Fibroblast of skin of right biceps (primary cell): ENCODE data around the gene ASPRV1.

ENCODE experiments used
- DNase-seq: peaks from one replicate; pipeline ENCODE4 v3.0.0-alpha.2; 2013

Gene ASPRV1

DNA sequence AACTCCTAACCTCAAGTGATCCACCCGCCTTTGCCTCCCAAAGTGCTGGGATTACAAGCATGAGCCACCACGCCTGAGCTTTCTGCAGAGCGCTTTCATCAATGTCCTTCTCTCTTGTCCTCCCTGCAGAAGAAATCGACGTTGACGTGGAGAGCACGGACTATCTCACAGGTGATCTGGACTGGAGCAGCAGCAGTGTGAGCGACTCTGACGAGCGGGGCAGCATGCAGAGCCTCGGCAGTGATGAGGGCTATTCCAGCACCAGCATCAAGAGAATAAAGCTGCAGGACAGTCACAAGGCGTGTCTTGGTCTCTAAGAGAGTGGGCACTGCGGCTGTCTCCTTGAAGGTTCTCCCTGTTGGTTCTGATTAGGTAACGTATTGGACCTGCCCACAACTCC lies 23.5 kb downstream of the ASPRV1 start:
- DNase-seq, result no peak

- DNase-seq, result peak; percentile 61
Measured at GRCh38 chr2:69936906-69937305, 24.5 kb downstream of the ASPRV1 start.

DNA sequence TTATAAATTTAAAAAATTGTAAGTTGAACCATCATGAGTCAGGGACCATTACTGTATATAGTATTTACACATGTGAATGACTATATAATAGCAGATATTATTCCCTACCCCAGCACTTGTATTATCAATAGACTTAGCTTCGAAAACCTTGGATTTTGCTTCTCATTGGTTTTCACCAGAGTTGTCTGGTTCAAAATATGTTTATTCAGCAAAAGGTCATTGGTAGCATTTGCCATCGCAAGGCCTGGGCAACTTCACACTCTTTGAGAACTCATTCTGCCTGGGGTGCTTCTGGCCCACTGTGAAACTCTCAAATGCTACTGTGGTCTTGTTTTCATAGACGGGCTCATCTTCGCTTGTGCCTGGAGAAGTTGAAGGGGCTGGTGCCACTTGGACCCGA lies 26.4 kb downstream of the ASPRV1 start:
- DNase-seq, result no peak

DNA sequence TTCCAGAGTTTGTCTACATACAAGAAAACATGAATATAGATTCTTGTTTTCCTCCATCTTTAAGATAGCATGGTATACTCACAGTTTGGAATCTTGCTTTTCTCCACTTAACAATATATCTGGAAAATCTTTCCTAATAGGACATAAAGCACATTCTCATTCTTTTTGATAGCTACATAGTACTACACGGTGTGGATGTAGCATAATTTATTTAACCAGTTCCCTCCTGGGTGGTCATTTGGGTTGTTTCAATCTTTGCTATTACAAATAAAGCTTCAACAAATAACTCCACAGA lies 26.9 kb downstream of the ASPRV1 start:
- DNase-seq, result no peak

GRCh38 chr2:69933839-69934613 lies 27.4 kb downstream of the ASPRV1 start:
- peak; percentile 91 for DNase-seq

DNA sequence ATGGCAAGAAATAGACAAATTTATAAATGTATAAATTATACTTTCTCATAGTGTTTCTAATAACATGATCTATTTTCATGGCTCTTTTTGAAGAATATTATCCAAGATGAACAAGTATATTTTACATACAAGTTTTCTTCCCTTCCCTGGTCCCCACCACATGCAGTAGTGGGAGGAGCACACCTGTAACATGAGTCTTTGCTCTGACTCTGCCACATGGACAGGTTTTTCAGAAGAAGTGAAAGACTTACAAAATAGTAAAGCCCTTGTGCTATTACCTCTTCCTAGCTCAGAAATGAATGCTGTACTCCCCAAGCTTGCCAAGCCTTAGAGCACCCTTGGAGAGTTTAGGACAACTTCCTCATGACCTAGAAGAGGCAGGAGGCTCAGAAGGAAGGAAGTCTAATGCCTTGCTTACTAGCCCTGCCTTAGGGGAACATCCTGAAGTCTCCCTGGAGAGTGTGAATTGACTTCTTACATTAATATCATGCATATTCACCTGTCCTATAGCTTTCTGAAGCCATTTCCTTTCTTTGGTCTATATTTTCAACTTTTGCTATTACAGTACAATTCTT lies 28.1 kb downstream of the ASPRV1 start:
- no peak for DNase-seq

- DNase-seq, result no peak
Measured at GRCh38 chr2:69932596-69932922, 28.9 kb downstream of the ASPRV1 start.

DNA sequence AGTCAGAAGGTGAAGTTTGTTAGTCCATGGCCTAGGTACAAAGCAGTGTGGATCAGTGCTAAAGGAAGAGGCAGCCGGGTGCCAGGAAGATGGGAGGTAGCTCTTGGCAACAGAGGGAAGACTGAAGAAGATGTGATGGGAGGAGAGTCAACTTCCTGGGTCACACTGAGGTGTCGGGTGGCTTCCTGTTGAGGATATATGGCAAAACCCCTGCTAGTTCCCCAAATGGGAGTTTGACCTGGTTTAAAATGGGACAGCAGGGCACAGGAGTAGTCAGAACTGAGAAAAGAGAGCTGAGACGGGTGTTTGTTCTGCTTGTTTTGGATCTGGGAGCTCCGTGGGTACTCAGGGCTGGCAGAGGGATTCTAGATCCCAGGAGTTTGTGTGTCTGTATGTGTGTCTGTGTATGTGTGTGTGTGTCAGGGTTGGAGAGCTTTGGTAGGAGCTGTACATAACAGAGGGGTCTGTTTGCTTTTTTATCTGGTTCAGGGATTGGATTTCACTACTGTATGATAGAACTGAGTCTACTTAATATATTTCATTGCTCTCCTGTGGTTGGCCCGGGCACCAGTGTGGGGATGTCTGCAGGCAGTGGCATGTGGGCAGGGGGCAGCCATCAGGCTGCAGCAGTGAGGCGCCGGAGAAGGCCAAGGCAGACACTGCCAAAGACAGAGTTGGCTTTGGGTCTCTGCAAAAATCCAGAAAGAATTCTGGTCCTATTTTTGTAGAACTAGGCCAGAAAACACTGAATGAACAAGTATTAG lies 29.4 kb downstream of the ASPRV1 start:
- no peak for DNase-seq

DNA sequence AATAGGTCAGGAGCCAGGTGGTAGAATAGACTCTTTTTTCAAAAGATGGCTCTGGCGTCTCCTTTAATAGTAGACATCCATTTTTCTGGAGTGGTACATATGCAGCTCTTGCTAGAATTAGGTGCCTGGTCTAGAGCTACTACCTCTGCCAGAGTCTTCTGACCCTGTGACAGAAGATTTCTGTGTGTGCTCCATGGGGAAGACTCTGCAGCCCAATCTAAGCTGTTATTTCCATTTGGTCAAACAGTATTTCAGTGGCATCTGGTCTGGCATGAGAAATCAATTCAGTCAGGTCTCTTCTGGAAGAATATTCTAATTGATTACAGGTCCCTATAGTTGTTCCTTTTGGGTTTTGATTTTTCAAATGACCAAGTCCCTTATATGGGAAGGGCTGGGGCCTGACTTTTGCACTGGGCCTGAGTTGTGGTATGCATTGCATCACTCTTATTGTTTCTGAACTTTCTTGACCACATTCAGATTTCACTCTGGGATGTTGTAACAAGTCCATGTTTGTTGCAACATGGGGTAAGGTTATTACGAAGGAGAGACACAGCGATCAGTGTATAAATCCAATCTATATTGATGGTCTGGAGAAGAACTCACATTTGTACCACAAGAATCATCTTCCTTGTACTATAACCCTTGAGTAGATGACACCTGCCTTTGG lies 34.4 kb downstream of the ASPRV1 start:
- no peak for DNase-seq

DNA sequence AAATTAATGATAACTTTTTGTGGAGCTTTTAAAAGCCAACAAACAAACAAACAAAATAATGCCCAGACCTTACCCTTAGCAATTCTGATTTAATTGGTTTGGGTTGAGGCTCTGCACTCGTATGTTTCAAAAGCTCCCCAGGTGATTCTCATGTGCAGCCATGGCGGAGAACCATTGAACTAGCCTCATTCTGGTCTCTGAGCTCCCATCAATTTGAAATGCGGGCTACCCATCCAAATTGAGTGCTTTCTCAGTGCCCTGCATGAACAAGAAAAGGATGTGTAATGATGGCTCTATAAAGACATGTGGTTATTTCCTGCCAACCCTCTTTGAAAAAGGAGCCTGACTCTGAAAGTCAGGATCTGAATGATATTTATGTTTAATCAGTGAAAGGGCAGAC lies 38.3 kb downstream of the ASPRV1 start:
- no peak for DNase-seq

- DNase-seq, result no peak
Measured at GRCh38 chr2:69918401-69918800, 43.0 kb downstream of the ASPRV1 start.

GRCh38 chr2:69917852-69918251 lies 43.6 kb downstream of the ASPRV1 start:
- DNase-seq, result peak; percentile 76

DNA sequence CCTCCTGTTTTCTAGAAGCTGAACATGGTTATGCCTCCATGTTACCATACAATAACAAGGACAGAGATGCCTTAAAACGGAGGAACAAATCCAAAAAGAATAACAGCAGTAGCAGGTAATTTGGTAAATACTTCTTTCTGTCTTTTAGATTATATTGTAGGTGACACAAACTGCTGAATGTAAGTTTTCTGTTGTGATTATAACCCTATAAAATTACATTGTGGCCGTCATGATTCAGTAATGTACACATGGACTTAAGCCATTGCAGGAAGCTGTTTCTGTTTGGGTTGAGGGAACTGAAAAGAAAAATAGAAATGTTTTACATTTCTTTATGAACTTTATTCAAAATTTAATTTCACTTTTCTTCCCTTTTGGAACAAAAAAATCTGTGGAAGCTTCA lies 45.3 kb downstream of the ASPRV1 start:
- DNase-seq, result no peak

DNA sequence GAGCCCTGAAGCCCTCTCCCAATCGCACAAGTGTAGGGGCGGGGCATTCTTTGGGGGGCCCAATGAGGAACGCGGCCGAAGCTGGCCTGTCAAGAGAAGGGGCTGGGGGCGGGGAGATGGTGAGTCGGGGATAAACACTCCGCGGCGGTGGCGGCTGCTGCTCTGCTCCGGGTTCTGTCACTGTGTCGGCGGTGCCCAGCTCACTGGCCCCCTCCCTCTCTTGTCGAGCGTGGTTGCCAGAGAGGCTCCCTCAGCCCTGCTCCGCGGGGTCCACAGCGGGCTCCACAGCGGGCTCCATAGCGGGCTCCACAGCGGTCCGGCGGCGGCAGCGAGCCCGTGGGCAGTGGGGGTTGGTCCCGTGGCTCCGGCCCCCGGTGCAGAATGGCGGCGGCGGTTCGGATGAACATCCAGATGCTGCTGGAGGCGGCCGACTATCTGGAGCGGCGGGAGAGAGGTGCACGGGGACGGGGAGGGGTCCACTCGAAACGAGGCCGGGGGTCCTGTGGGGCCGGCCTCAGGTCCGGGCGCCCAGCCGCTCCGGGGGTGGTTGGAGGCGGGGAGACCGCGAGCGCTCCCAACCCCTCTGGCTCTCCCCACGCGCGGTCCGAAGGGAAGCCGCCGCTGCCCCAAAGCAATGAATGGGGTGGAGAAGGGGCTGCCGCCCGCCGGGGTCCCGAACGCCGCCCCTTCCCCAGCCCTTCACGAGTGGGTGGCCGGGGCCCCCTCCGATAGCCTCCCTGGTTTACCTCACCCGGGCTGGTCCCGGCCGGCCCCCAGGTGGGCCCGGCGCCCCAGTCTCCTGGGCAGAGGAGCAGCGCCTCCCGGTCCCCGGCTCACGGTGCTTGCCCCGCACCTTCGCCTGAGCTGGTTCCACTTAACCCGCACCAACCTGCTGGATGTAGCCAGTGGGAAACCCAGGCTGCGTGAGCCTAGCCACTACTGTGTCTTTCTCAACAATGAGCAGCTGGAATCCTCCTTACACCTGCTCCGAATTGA lies 46.2 kb downstream of the ASPRV1 start, which contains the start of gene MXD1:
Gene MXD1 (plus strand): TSS at position 160 of the 996 bp plus-strand sequence. CDS start 222 bp downstream, at position 382.
- no peak for DNase-seq

- DNase-seq, result peak; percentile 100
Measured at GRCh38 chr2:69914164-69914949, 47.1 kb downstream of the ASPRV1 start.

- DNase-seq, result peak; percentile 64
Measured at GRCh38 chr2:69911985-69912563, 49.4 kb downstream of the ASPRV1 start.
